Astrocyte of the spinal cord (primary cell): ENCODE results near the gene CACNA1S.
A peak's percentile ranks its signal among the peaks of the same experiment; 100 is the strongest.

Source experiments
- DNase-seq: peaks from one replicate; pipeline ENCODE4 v3.0.0; 2011; ENCODE audit warnings: low read depth, low spot score
- H3K4me3 ChIP-seq: 2 replicates; pipeline ENCODE4 v1.5.1; 2011; ENCODE audit warnings: low read depth, mild to moderate bottlenecking, low read length, moderate library complexity
- in situ Hi-C: cut with HindIII; loops from 2 replicates; pipeline ENCODE4 v1.10.0; 2017; ENCODE audit warnings: low sequenced_read_pairs
- TF ChIP-seq, protein P1 (sequence below): IDR thresholded peaks from 2 replicates; pipeline ENCODE4 v1.5.1; 2012; ENCODE audit warnings: low read depth, mild to moderate bottlenecking, low read length, inconsistent platforms

Gene CACNA1S

DNA sequence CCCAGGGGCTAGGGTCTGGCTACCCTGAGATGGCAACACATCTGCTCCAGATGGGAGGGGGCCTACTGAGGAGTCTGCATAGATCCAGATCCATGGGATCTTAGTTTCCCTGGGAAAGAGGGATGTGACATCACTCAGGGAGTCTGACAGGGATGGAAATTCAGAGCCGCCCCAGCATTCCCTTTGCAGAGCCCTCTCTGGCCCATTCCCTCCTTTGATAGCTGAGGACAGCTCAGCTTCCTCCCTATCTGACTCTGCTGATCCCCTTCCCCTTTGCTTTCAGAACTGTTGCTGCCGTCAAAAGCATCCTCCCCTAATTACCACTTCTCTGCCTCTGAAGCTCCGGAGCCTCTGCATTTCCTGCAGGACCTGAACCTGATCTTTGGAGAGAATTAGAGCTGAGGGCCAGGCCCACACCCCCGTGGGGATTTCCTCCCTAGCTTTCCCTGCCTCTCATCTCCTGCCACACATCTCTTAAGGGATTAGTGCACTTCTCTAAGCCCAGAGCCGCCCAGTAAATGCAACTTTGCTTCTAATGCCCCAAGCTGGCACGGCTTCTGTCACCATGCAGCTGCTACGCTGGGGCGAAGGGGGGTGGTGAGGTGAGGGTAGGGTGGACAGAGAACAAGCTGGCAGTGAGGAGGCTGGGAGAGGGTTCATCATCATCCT is 24.3 kb upstream of the CACNA1S start:
- H3K4me3 ChIP-seq = no peak overlapping the region
- TF ChIP-seq, protein P1, sequence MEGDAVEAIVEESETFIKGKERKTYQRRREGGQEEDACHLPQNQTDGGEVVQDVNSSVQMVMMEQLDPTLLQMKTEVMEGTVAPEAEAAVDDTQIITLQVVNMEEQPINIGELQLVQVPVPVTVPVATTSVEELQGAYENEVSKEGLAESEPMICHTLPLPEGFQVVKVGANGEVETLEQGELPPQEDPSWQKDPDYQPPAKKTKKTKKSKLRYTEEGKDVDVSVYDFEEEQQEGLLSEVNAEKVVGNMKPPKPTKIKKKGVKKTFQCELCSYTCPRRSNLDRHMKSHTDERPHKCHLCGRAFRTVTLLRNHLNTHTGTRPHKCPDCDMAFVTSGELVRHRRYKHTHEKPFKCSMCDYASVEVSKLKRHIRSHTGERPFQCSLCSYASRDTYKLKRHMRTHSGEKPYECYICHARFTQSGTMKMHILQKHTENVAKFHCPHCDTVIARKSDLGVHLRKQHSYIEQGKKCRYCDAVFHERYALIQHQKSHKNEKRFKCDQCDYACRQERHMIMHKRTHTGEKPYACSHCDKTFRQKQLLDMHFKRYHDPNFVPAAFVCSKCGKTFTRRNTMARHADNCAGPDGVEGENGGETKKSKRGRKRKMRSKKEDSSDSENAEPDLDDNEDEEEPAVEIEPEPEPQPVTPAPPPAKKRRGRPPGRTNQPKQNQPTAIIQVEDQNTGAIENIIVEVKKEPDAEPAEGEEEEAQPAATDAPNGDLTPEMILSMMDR = no peak
- DNase-seq = no peak
- in situ Hi-C loops = no loop called here

DNA sequence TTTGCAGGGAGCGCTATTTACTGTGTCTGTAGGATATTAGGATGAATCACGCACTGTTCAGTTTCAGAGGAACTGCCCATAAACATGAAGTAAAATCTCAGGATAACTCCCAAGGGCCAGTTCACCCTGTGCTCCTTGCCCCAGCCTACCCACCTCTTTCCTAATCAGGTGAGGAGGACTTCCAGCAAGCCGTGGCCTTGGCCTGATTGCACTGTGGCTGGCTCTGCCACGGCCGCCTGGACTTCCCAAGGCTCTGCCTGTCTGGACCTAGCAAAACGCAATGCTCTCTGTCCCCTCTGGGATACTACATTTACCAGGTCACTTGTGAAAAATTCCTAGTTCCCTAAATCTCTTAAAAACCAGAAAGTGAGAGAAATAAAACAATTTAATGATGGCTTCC is 22.2 kb upstream of the CACNA1S start:
- no peak overlapping the region for H3K4me3 ChIP-seq
- in situ Hi-C loops = no loop called here
- DNase-seq = no peak
- TF ChIP-seq, protein P1 = no peak

DNA sequence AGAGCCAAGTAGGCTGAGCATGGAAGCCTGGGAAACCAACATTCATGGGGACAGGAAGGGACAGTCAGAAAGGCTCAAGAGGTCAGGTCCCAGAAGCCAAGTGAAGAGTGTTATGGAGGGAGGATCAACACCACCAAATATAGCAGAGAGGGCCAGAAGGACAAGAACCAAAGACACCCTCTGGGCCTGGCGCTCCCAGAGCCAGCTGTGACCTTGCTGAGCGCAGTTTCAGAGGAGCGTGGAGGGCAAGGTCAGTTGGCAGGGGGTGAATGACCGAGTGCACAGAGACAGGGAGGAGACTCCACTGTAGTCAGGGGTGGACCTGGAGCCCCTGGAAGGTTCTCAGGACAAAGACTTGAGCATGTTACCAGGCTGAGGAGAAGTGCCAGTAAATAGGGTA is 19.2 kb upstream of the CACNA1S start:
- TF ChIP-seq, protein P1 = no peak
- in situ Hi-C loops = no loop called here
- no peak for DNase-seq
- no peak overlapping the region for H3K4me3 ChIP-seq

DNA sequence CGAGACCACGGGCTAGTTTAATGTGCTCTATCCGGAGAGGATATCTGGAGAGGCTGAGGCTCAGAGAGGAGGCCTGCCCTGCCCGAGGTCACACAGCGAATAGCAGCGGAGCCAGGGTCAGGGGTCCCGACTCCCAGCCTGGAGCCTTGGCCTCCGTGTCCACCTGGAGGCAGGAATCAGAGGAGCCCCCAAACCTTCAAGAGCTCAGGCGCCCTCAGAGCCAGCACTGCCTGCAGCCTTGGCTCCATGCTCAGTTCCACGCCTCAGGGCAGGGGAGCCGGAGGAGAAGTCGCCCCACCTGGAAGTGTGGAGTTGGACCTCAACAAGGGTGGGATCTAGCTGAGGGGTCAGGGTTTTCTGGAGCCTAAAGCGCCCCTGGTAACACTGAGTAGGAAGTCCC is 16.7 kb upstream of the CACNA1S start:
- DNase-seq = no peak
- in situ Hi-C loops = no loop called here
- TF ChIP-seq, protein P1 = no peak

DNA sequence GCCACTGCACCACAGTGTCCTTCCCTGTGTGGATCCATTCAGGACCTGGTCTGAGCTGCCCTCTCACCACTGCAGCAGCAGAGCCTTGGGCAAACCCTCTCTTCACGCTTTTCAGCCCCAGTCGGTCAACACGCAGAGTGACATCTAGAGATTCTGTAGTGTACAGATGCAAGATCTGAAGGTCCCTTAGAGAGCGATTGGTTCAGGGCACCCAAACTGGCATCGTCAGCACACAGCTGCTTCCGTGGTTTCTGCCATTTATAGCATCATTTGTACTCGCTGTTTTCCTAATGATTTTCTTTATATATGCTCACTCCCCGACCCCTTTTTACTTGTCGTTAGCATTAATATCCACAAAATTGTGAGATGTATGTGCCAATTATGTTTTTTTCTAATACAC is 16.2 kb upstream of the CACNA1S start:
- in situ Hi-C loops = no loop called here
- TF ChIP-seq, protein P1 = no peak
- DNase-seq = no peak
- no peak overlapping the region for H3K4me3 ChIP-seq

More for the DNA sequence above, 16.7 kb upstream of the CACNA1S start:
- no peak overlapping the region for H3K4me3 ChIP-seq

DNA sequence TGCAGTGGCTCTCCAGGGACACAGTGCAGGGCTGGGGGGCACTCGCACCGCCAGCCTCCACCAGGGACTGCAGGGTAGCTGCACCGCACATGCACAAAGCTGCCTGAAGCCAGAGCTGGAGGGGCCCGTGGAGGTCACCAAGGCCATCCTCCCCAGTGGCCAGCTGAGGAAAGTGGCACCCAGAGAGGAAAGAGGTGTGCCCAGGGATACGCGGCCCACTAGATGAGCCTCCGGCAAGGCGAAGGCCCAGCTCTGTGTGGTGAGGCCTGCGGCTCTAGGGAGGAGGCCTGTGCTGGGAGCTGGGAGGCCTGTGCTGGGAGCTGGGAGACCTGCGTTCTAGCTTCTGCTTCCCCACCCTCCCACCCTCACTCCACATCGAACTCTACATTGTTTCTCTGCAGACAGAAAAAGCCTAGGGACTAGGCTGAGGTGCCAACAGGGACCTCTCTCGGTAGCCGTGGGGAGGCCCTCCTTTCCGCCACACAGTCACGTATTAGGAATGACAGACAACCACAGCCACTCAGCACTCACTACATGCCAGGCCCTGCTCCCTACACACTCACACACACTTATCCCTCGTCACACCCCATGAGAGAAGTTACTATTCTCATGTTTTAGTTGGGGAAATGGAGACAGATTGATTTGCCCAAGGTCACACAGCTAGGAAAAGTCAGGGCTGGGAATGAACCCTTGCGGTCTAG is 15.7 kb upstream of the CACNA1S start:
- TF ChIP-seq, protein P1 = no peak
- H3K4me3 ChIP-seq = no peak overlapping the region
- peak; percentile 59 for DNase-seq
- in situ Hi-C loops = no loop called here
